ENCODE data around the gene CRYGN. TPM values are rescaled to one million over a fixed set of nuclear protein-coding genes. Genes with fewer than 3 reads are reported as not detected.

Gene CRYGN
- total RNA-seq, 4 donors from 2014 or later = not detected

DNA sequence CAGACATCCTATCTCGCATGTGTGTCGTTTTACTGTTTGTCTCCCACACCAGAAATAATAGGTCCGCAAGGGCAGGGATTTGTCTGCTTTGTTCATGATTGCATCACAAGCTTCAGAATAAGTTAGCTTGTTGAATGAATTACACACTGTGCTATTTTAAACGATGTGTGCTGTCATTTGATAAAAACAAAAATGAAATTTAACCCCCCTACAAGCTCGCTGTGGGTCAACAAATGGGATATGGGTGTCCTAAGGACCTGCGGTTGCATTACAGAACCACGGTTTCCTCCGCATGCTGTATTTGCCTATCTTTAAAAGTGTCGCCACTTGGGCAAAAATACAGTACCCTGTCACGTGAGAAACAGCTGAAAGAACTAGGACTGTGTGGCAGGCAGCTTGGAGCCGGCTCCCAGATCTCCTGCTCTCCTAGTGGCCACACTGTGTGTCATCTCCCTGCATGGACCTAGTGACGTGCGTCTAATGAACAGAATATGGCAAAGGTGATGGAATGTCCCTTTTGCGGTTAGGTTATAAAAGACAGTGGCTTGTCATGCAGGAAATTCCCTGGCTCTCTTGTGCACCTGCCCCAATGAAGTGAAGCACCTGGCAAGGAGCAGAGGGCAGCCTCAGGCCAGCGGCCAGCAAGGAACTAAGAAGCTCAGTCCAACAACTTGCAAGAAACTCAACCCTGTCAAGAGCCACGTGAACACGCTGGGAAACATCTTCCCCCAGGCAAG lies 32.9 kb upstream of the CRYGN start:
- no peak for TF ChIP-seq POLR2A (IDR thresholded peaks at IDR 0.05)
- TF ChIP-seq, protein P1, sequence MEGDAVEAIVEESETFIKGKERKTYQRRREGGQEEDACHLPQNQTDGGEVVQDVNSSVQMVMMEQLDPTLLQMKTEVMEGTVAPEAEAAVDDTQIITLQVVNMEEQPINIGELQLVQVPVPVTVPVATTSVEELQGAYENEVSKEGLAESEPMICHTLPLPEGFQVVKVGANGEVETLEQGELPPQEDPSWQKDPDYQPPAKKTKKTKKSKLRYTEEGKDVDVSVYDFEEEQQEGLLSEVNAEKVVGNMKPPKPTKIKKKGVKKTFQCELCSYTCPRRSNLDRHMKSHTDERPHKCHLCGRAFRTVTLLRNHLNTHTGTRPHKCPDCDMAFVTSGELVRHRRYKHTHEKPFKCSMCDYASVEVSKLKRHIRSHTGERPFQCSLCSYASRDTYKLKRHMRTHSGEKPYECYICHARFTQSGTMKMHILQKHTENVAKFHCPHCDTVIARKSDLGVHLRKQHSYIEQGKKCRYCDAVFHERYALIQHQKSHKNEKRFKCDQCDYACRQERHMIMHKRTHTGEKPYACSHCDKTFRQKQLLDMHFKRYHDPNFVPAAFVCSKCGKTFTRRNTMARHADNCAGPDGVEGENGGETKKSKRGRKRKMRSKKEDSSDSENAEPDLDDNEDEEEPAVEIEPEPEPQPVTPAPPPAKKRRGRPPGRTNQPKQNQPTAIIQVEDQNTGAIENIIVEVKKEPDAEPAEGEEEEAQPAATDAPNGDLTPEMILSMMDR (IDR thresholded peaks at IDR 0.05) = no peak
- H3K9me3 ChIP-seq = no peaks in the 10 kb centered on the region
- H3K27me3 ChIP-seq = no peaks in the 10 kb centered on the region
- no peak overlapping the region for H3K27ac ChIP-seq
- H3K4me3 ChIP-seq = no peak overlapping the region
- H3K4me1 ChIP-seq = peaks cover 0 to 11% (median 3%) of the 10 kb centered on the region in 4 donors
- H3K36me3 ChIP-seq = peaks cover 0 to 38% (median 0%) of the 10 kb centered on the region in 3 donors
- DNase-seq = no peak

DNA sequence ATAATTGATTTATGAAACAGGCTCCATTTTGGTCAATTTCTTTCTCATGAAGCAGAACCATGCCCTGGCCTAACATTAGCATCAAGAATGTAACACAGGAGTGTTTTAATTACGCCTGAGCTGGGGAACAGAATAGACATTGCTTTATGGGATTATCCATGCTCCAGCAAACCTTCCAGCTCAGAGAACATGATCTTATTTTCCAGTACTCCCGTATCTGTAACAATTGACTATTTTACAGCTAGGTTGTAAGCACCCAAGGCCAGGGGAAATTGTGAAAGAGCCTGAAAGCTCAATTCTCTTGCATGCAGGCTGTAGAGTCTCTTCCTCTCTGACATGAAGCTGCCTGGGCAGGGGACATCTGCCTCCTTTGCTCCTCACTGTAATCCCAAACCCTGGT lies 30.8 kb upstream of the CRYGN start:
- Histone ChIP-seq H3K27ac (no peak overlapping the region), H3K4me3 (no peak overlapping the region), H3K36me3 (peaks cover 0 to 44% (median 0%) of the 10 kb centered on the region in 3 donors), H3K4me1 (peaks cover 0 to 11% (median 3%) of the 10 kb centered on the region in 4 donors), H3K27me3 (no peaks in the 10 kb centered on the region), H3K9me3 (no peaks in the 10 kb centered on the region)
- no peak for TF ChIP-seq POLR2A (IDR thresholded peaks at IDR 0.05)
- TF ChIP-seq, protein P1 (IDR thresholded peaks at IDR 0.05) = no peak
- no peak for DNase-seq

DNA sequence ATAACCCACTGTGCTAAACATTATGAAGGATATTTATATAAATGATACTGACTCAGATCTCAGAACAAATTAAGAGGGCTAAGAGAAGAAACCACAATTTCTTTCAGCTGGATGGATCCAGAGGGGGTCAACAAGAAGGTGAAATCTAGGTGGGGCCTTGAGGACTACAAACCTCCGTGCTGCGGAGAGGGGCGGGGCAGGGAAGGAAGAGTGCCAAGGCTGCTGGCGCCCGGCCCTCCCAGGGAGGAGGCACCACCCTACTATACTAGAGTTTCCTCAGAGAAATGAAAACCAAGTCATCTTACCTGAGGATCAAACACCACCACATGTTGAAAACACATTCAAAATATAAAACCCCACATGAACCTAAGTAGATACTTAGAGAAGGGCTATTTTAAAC lies 29.3 kb upstream of the CRYGN start:
- TF ChIP-seq, protein P1 (IDR thresholded peaks at IDR 0.05) = no peak
- TF ChIP-seq POLR2A (IDR thresholded peaks at IDR 0.05) = no peak
- Histone ChIP-seq H3K27ac (no peak overlapping the region), H3K4me3 (no peak overlapping the region), H3K9me3 (no peaks in the 10 kb centered on the region), H3K27me3 (no peaks in the 10 kb centered on the region), H3K4me1 (peaks cover 0 to 11% (median 3%) of the 10 kb centered on the region in 4 donors), H3K36me3 (peaks cover 0 to 56% (median 0%) of the 10 kb centered on the region in 3 donors)
- DNase-seq = no peak

DNA sequence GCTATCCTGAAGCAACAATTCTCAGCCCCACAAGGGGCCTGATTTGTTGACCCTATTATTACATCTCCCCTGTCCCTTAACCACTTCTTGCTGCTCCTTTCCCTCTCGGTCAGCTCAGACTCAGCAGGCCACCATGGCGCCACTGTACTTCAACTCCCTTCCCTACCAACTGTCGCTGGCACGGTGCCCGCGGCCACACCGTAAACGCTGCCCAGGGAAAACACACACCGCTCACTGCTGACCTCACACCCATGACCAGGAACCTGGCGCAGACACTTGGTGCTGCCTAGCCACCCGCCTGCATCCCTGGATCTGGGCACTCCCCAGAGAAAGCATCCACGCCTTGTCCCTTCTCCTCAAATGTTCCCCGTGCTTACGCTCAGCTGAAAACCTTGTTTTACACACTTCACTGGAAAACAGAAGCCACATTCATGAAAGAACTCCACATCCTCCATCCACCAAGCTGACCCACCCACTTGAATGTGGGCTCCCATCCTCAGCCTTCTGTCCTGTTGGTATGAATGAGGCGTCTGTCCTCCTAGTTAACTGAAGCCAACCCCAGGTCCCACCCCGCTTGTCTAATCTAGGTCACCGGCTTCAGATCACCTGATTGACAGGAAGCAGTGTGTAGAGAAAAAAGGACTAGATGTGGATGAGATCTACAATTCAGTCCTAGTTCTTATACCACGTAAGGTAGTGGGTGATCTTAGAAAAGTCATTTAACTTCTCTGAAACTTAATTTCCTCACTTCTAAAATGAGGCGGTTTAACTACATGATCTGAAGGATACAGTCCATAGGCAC lies 28.5 kb upstream of the CRYGN start:
- TF ChIP-seq, protein P1 (IDR thresholded peaks at IDR 0.05) = no peak
- TF ChIP-seq POLR2A (IDR thresholded peaks at IDR 0.05) = no peak
- H3K36me3 ChIP-seq = peaks cover 0 to 56% (median 0%) of the 10 kb centered on the region in 3 donors
- H3K27ac ChIP-seq = no peak overlapping the region

DNA sequence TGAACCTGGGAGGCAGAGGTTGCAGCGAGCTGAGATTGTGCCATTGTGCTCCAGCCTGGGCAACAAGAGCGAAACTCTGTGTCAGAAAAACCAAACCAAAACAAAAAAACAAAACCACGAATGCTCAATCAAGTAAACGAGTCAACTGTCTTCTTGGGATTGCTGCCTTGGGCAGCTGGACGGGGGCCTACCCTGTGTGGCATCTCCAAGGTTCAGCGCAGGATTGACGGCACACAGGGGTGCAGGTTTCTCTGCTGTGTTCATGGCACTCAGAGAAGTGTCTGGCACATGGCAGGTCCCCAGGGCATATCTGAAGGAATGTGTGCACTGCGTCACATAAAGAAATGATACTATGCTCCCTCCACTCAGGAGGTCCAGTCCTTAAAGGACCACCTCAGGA lies 25.2 kb upstream of the CRYGN start:
- no peak for TF ChIP-seq POLR2A (IDR thresholded peaks at IDR 0.05)
- peaks cover 0 to 8% (median 0%) of the 10 kb centered on the region in 4 donors for H3K9me3 ChIP-seq
- H3K27me3 ChIP-seq = no peaks in the 10 kb centered on the region
- peaks cover 0 to 50% (median 0%) of the 10 kb centered on the region in 3 donors for H3K36me3 ChIP-seq
- DNase-seq = no peak
- H3K27ac ChIP-seq = no peak overlapping the region
- H3K4me3 ChIP-seq = no peak overlapping the region
- H3K4me1 ChIP-seq = peaks cover 0 to 11% (median 3%) of the 10 kb centered on the region in 4 donors

More for the DNA sequence above, 28.5 kb upstream of the CRYGN start:
- H3K4me1 ChIP-seq = peaks cover 0 to 11% (median 3%) of the 10 kb centered on the region in 4 donors
- H3K4me3 ChIP-seq = no peak overlapping the region
- no peak for DNase-seq
- H3K9me3 ChIP-seq = no peaks in the 10 kb centered on the region
- H3K27me3 ChIP-seq = no peaks in the 10 kb centered on the region
